ENCODE data around the gene KRTAP3-3.

The KRTAP3-3 gene

DNA sequence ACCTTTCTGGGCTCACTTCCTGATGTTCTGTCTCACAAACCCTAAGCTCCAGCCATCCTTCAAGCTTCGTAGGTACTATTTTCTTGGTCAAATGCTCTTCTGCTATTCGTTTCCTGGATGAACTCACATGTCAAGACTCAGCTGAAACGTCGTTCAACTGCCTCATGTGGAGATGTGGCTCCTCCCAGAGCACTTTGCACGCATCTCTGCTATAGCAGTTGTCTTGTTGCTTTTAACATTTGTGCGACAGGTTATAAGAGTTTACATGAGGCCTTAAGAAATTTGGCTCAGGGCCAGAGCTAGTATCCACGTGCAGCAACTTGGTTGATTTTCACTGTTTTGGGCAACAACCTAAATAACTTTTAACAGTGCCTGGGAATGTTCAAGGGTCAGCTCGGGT, 7.0 kb downstream of the KRTAP3-3 start:
- Histone ChIP-seq H3K27me3 (ENCODE audit: control insufficient read depth in 1 of 2, insufficient read depth in 2 of 2, low read length in 2 of 2) (peaks cover 0 to 5% of the 10 kb centered on the region in 2 donors), H3K4me1 (ENCODE audit: control insufficient read depth in 1 of 2, insufficient read depth in 2 of 2, low read length in 2 of 2) (no peaks in the 10 kb centered on the region), H3K9ac (ENCODE audit: low read depth in 1 of 2, low read length in 2 of 2) (no peak overlapping the region), H3K36me3 (ENCODE audit: control insufficient read depth in 1 of 2, insufficient read depth in 2 of 2, low read length in 2 of 2) (no peaks in the 10 kb centered on the region), H3K27ac (ENCODE audit: low read depth, low read length) (no peak overlapping the region), H3K9me3 (ENCODE audit: control insufficient read depth in 1 of 2, low read length in 2 of 2) (peaks cover 4% of the 10 kb centered on the region in 2 donors), H3K4me3 (ENCODE audit: low read depth in 1 of 2, low read length in 2 of 2) (no peak overlapping the region)

DNA sequence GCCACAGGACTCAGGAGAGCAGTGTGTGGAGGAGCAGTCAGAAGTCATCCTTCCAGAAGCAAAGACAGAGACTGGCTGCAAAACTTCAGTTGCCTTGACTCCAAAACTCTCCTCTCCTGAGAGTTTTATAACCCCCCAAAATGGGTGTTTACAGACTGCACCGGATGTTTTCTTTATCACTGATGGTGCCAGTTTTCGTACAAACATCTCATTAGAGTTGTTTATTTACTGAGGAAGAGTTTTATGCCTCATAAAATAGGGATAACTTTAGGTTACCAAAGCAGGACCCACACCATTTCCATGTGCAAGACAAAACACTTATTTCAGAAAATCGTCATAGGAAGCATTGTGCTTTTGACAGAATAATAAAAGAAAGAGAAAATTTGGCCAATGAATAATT, 9.7 kb downstream of the KRTAP3-3 start, which contains the start of gene KRT40:
KRT40 (minus strand) TSS at position 101 of the 400 bp plus-strand sequence; CDS start at position 48, 53 bp downstream.
- Histone ChIP-seq H3K9me3 (ENCODE audit: control insufficient read depth in 1 of 2, low read length in 2 of 2) (no peaks in the 10 kb centered on the region), H3K27ac (ENCODE audit: low read depth, low read length) (no peak within 1 kb of the TSS), H3K27me3 (ENCODE audit: control insufficient read depth in 1 of 2, insufficient read depth in 2 of 2, low read length in 2 of 2) (peaks cover 0 to 5% of the 10 kb centered on the region in 2 donors), H3K4me1 (ENCODE audit: control insufficient read depth in 1 of 2, insufficient read depth in 2 of 2, low read length in 2 of 2) (no peaks in the 10 kb centered on the region), H3K4me3 (ENCODE audit: low read depth in 1 of 2, low read length in 2 of 2) (no peak within 1 kb of the TSS), H3K9ac (ENCODE audit: low read depth in 1 of 2, low read length in 2 of 2) (no peak within 1 kb of the TSS), H3K36me3 (ENCODE audit: control insufficient read depth in 1 of 2, insufficient read depth in 2 of 2, low read length in 2 of 2) (no peaks in the 10 kb centered on the region)

DNA sequence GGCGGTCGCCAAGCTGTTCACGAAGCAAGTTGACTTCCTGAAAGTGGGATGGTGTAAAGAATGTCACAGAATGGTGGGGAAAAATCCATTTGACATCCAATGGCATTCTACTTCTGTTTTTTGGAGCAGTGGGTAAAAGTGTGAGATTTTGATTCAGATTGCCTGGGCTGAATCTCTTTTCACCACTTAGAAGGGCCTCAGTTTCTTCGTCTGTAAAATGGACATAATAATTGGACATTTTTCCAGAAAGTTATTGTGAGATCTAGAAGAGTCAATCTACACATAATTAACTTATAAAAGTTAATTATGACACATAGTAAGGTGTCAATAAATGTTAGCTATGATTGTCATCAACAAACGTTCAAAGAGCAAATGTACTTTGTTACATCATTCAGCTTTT, 12.8 kb downstream of the KRTAP3-3 start:
- H3K9ac ChIP-seq (ENCODE audit: low read depth in 1 of 2, low read length in 2 of 2): no peak overlapping the region
- H3K9me3 ChIP-seq (ENCODE audit: control insufficient read depth in 1 of 2, low read length in 2 of 2): no peaks in the 10 kb centered on the region
- H3K27me3 ChIP-seq (ENCODE audit: control insufficient read depth in 1 of 2, insufficient read depth in 2 of 2, low read length in 2 of 2): peaks cover 0 to 7% of the 10 kb centered on the region in 2 donors
- H3K4me1 ChIP-seq (ENCODE audit: control insufficient read depth in 1 of 2, insufficient read depth in 2 of 2, low read length in 2 of 2): no peaks in the 10 kb centered on the region
- no peak overlapping the region for H3K4me3 ChIP-seq (ENCODE audit: low read depth in 1 of 2, low read length in 2 of 2)
- H3K36me3 ChIP-seq (ENCODE audit: control insufficient read depth in 1 of 2, insufficient read depth in 2 of 2, low read length in 2 of 2): no peaks in the 10 kb centered on the region
- no peak overlapping the region for H3K27ac ChIP-seq (ENCODE audit: low read depth, low read length)

DNA sequence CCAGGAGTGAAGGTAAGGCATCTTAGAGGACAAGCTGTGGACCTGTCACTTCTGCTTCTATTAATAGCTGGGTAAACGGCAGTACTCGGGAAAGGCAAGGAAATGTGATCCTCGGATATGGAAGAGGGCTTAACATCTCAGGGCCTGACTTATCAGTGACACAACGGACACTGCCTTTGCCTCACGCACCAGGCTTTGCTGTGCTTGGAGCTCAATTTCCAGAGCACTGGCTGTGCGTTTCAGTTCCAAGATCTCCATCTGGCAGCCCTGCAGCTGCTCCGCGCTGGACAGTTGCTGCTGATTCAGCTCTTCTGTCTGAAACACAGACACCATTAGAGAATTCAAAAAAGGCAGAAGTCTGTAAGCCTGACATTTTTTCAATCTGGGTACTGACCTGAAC, 13.4 kb downstream of the KRTAP3-3 start:
- H3K27me3 ChIP-seq (ENCODE audit: control insufficient read depth in 1 of 2, insufficient read depth in 2 of 2, low read length in 2 of 2): peaks cover 0 to 7% of the 10 kb centered on the region in 2 donors
- no peaks in the 10 kb centered on the region for H3K4me1 ChIP-seq (ENCODE audit: control insufficient read depth in 1 of 2, insufficient read depth in 2 of 2, low read length in 2 of 2)
- no peaks in the 10 kb centered on the region for H3K36me3 ChIP-seq (ENCODE audit: control insufficient read depth in 1 of 2, insufficient read depth in 2 of 2, low read length in 2 of 2)
- H3K9ac ChIP-seq (ENCODE audit: low read depth in 1 of 2, low read length in 2 of 2): no peak overlapping the region
- no peaks in the 10 kb centered on the region for H3K9me3 ChIP-seq (ENCODE audit: control insufficient read depth in 1 of 2, low read length in 2 of 2)
- H3K27ac ChIP-seq (ENCODE audit: low read depth, low read length): no peak overlapping the region
- no peak overlapping the region for H3K4me3 ChIP-seq (ENCODE audit: low read depth in 1 of 2, low read length in 2 of 2)

DNA sequence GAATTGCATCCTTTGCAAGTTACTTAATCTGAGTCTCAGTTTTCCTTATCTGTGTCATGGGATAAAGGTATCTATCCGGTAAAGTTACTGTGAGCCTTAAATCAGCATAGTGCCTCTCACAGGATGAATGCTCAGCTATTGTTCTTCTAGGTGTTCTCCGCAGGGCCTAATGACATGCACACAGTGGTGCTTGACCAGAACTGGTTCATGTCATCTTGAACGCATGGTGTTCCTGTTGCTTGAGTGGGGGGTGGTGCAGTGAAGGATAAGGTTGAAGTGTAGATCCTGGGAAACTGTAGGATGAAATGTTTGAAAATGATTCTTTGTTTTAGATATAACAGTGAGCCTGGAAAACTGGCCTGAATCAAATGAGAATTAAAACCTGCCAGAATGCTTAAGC, 13.8 kb downstream of the KRTAP3-3 start:
- Histone ChIP-seq H3K4me3 (ENCODE audit: low read depth in 1 of 2, low read length in 2 of 2) (no peak overlapping the region), H3K9ac (ENCODE audit: low read depth in 1 of 2, low read length in 2 of 2) (no peak overlapping the region), H3K4me1 (ENCODE audit: control insufficient read depth in 1 of 2, insufficient read depth in 2 of 2, low read length in 2 of 2) (no peaks in the 10 kb centered on the region), H3K27ac (ENCODE audit: low read depth, low read length) (no peak overlapping the region), H3K9me3 (ENCODE audit: control insufficient read depth in 1 of 2, low read length in 2 of 2) (no peaks in the 10 kb centered on the region), H3K27me3 (ENCODE audit: control insufficient read depth in 1 of 2, insufficient read depth in 2 of 2, low read length in 2 of 2) (peaks cover 0 to 7% of the 10 kb centered on the region in 2 donors), H3K36me3 (ENCODE audit: control insufficient read depth in 1 of 2, insufficient read depth in 2 of 2, low read length in 2 of 2) (no peaks in the 10 kb centered on the region)

DNA sequence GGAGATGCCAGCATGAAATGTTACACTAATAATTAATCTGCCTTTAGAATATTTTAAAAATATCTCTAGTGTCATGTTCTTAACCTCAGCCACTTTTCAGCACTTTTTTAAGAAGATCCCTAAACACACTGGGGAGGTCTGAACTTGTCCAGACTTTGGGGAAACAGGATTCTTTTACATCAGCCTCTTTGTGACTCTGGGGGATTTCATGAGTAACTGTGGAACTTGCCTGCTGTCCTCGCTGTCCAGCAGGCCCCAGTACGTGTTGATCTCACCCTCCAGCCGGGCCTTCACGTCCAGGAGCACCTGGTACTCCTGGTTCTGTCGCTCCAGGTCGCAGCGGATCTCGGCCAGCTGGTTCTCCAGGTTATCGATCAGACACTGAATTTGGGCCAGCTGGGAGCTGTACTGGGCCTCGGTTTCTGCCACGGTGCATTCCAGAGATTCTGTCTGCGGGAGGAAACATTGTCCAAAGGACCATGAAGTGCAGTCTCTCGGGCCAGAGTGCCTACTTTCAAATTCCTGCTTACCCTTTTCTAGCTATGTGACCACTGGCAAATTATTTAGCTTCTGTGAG, 15.3 kb downstream of the KRTAP3-3 start:
- H3K27me3 ChIP-seq (ENCODE audit: control insufficient read depth in 1 of 2, insufficient read depth in 2 of 2, low read length in 2 of 2): peaks cover 0 to 2% of the 10 kb centered on the region in 2 donors
- H3K27ac ChIP-seq (ENCODE audit: low read depth, low read length): no peak overlapping the region
- H3K36me3 ChIP-seq (ENCODE audit: control insufficient read depth in 1 of 2, insufficient read depth in 2 of 2, low read length in 2 of 2): no peaks in the 10 kb centered on the region
- no peak overlapping the region for H3K4me3 ChIP-seq (ENCODE audit: low read depth in 1 of 2, low read length in 2 of 2)
- no peak overlapping the region for H3K9ac ChIP-seq (ENCODE audit: low read depth in 1 of 2, low read length in 2 of 2)
- H3K4me1 ChIP-seq (ENCODE audit: control insufficient read depth in 1 of 2, insufficient read depth in 2 of 2, low read length in 2 of 2): no peaks in the 10 kb centered on the region
- H3K9me3 ChIP-seq (ENCODE audit: control insufficient read depth in 1 of 2, low read length in 2 of 2): no peaks in the 10 kb centered on the region

DNA sequence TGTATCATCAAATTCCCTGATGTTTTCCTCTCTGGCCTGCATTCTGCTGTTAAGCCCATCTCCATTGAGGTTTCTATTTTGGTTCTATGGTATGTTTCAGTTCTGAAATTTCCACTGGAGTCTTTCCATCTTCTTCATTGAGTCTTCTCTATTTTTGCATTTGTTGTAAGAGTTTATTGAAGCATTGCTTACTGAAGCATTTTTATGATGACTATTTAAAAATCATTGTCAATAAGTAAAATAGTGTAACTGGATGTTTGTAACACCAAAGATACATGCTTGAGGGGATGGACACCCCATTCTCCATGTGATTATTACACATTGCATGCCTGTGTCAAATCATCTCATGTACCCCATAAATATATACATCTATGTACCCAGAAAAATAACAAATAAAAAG, 18.4 kb downstream of the KRTAP3-3 start:
- Histone ChIP-seq H3K9ac (ENCODE audit: low read depth in 1 of 2, low read length in 2 of 2) (no peak overlapping the region), H3K27ac (ENCODE audit: low read depth, low read length) (no peak overlapping the region), H3K27me3 (ENCODE audit: control insufficient read depth in 1 of 2, insufficient read depth in 2 of 2, low read length in 2 of 2) (peaks cover 0 to 2% of the 10 kb centered on the region in 2 donors), H3K4me3 (ENCODE audit: low read depth in 1 of 2, low read length in 2 of 2) (no peak overlapping the region), H3K36me3 (ENCODE audit: control insufficient read depth in 1 of 2, insufficient read depth in 2 of 2, low read length in 2 of 2) (no peaks in the 10 kb centered on the region), H3K9me3 (ENCODE audit: control insufficient read depth in 1 of 2, low read length in 2 of 2) (no peaks in the 10 kb centered on the region), H3K4me1 (ENCODE audit: control insufficient read depth in 1 of 2, insufficient read depth in 2 of 2, low read length in 2 of 2) (no peaks in the 10 kb centered on the region)

DNA sequence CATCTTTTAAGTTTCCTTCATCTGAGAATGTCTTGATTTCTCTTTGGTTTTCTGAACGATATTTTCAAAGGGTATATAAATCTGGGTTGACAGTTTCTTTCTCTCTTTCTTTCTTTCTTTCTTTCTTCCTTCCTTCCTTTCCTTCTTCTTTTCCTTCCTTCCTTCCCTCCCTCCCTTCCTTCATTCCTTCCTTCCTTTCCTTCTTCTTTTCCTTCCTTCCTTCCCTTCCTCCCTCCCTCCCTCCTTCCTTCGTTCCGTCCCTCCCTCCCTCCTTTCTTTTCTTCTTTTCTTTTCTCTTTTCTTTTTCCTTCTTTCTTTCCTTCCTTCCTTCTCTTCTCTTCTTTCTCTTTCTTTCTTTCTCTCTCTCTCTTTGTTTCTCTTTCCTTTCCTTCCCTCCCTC, 19.6 kb downstream of the KRTAP3-3 start:
- Histone ChIP-seq H3K4me3 (ENCODE audit: low read depth in 1 of 2, low read length in 2 of 2) (no peak overlapping the region), H3K27me3 (ENCODE audit: control insufficient read depth in 1 of 2, insufficient read depth in 2 of 2, low read length in 2 of 2) (peaks cover 0 to 2% of the 10 kb centered on the region in 2 donors), H3K36me3 (ENCODE audit: control insufficient read depth in 1 of 2, insufficient read depth in 2 of 2, low read length in 2 of 2) (no peaks in the 10 kb centered on the region), H3K9me3 (ENCODE audit: control insufficient read depth in 1 of 2, low read length in 2 of 2) (no peaks in the 10 kb centered on the region), H3K9ac (ENCODE audit: low read depth in 1 of 2, low read length in 2 of 2) (no peak overlapping the region), H3K4me1 (ENCODE audit: control insufficient read depth in 1 of 2, insufficient read depth in 2 of 2, low read length in 2 of 2) (no peaks in the 10 kb centered on the region), H3K27ac (ENCODE audit: low read depth, low read length) (no peak overlapping the region)

DNA sequence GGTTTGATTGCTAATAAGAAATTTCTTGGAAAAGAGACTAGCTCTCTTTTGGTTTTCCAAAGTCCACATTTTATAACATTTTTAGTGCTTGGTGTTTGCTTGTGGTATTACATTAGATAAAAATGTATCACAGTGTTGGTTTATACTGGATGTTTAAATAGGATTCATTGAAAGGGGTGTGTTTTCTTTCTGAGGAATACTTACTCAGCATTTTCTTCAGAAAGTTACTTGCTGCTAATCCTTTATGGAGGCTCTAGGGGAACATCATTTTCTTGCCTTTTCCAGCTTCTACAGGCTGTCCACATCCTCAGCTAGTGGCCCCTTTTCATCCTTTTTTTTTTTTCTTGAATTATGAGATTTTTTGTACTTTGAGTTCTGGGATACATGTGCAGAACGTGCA, 26.4 kb downstream of the KRTAP3-3 start:
- Histone ChIP-seq H3K4me3 (ENCODE audit: low read depth in 1 of 2, low read length in 2 of 2) (no peak overlapping the region), H3K27ac (ENCODE audit: low read depth, low read length) (no peak overlapping the region), H3K9ac (ENCODE audit: low read depth in 1 of 2, low read length in 2 of 2) (no peak overlapping the region), H3K27me3 (ENCODE audit: control insufficient read depth in 1 of 2, insufficient read depth in 2 of 2, low read length in 2 of 2) (no peaks in the 10 kb centered on the region), H3K4me1 (ENCODE audit: control insufficient read depth in 1 of 2, insufficient read depth in 2 of 2, low read length in 2 of 2) (no peaks in the 10 kb centered on the region), H3K9me3 (ENCODE audit: control insufficient read depth in 1 of 2, low read length in 2 of 2) (no peaks in the 10 kb centered on the region), H3K36me3 (ENCODE audit: control insufficient read depth in 1 of 2, insufficient read depth in 2 of 2, low read length in 2 of 2) (no peaks in the 10 kb centered on the region)

DNA sequence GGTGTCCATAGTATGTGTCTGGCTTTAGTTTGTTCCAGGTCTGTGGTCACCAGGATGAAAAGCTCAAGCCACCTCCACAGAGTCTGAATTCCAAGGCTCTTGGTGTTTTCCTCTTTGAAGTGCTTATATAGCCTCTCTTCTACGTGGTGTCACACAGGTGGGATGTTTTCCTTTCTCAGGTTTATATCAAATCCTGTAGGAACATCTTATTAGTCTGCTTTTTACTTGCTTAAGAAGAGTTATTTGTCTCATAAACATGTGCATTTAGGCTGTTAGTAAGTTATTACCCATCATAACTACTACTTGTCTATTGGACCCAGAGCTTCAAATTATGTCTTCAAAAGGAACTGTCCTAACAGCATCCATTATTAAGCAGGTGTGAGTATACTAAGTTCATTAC, 27.1 kb downstream of the KRTAP3-3 start, which contains the start of gene KRT39:
KRT39 (minus strand) TSS at position 101 of the 400 bp plus-strand sequence; CDS start at position 9, 92 bp downstream.
- Histone ChIP-seq H3K27ac (ENCODE audit: low read depth, low read length) (no peak within 1 kb of the TSS), H3K36me3 (ENCODE audit: control insufficient read depth in 1 of 2, insufficient read depth in 2 of 2, low read length in 2 of 2) (no peaks in the 10 kb centered on the region), H3K4me3 (ENCODE audit: low read depth in 1 of 2, low read length in 2 of 2) (no peak within 1 kb of the TSS), H3K27me3 (ENCODE audit: control insufficient read depth in 1 of 2, insufficient read depth in 2 of 2, low read length in 2 of 2) (no peaks in the 10 kb centered on the region), H3K9ac (ENCODE audit: low read depth in 1 of 2, low read length in 2 of 2) (no peak within 1 kb of the TSS), H3K4me1 (ENCODE audit: control insufficient read depth in 1 of 2, insufficient read depth in 2 of 2, low read length in 2 of 2) (no peaks in the 10 kb centered on the region), H3K9me3 (ENCODE audit: control insufficient read depth in 1 of 2, low read length in 2 of 2) (no peaks in the 10 kb centered on the region)

Measured in duodenal mucosa (tissue), 2 donors.